Ureter (tissue), 1 donor: ENCODE results near the gene P2RY2. TPM values are rescaled to one million over a fixed set of nuclear protein-coding genes. Genes with fewer than 3 reads are reported as not detected.

ENCODE experiments used
- DNase-seq: peaks from one replicate; pipeline ENCODE4 v3.0.0-alpha.2; 2020; ENCODE audit warnings: low spot score
- total RNA-seq: library from RNA; stranded (reverse); gene quantifications from one replicate; pipeline ENCODE4 v1.2.4, GENCODE V29; 2023
- donor health status: DM: yes; HTN: yes; CAD: no.

The P2RY2 gene
- total RNA-seq, 1 donor from 2014 or later: 20.2 TPM

GRCh38 chr11:73204711-73205121 lies 13.4 kb upstream of the P2RY2 start:
- no peak for DNase-seq

GRCh38 chr11:73205661-73206343 lies 12.3 kb upstream of the P2RY2 start:
- no peak for DNase-seq

DNA sequence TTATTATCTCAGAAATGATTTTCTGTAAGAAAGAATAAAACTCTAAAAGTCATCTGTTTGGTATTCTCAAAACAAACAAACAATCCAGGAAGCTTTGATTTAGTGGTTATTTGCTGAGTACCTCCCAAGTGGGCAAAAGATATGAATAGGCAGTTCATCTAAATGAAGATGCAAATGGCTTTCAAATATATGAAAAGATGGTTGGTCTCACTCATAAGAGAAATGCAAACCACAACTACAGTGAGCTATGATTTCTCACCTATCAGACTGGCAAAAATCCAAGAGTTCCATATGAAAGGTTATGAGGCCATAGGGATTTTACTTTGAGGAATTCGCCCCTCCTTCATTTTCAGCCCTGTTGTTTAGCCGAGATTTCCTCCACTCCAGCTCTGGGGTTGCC lies 11.3 kb upstream of the P2RY2 start:
- DNase-seq: no peak

- no peak for DNase-seq
Measured at GRCh38 chr11:73209892-73210291, 8.2 kb upstream of the P2RY2 start.

DNA sequence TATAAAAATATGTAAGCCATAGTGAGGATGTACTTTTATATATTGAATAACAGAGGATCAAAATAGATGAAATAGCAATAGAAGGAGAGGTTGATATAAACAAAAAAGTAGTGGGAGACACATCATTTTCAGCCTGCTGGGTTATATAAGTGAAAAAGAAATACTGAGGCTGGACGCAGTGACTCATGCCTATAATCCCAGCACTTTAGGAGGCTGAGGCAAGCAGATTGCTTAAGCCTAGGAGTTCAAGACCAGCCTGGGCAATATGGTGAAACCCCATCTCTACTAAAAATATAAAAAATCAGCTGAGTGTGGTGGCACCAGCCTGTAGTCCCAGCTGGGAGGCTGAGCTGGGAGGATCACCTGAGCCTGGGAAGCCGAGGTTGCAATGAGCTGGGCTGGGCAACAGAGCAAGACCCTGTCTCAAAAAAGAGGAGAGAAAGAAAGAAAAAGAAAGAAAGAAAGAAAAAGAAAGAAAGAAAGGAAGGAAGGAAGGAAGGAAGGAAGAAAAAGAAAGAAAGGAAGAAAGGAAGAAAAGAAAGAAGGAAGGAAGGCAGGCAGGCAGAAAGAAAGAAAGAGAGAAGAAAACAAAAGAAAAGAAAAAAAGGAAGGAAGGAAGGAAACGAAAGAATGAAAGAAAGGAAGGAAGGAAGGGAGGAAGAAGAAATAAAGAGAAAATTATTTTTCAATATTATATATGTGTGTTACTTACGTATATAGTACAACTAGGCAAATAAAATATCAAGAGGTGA lies 7.0 kb upstream of the P2RY2 start:
- DNase-seq: no peak

GRCh38 chr11:73213196-73214143 lies 4.6 kb upstream of the P2RY2 start:
- no peak for DNase-seq

- no peak for DNase-seq
Measured at GRCh38 chr11:73215191-73216134, 2.6 kb upstream of the P2RY2 start.

DNA sequence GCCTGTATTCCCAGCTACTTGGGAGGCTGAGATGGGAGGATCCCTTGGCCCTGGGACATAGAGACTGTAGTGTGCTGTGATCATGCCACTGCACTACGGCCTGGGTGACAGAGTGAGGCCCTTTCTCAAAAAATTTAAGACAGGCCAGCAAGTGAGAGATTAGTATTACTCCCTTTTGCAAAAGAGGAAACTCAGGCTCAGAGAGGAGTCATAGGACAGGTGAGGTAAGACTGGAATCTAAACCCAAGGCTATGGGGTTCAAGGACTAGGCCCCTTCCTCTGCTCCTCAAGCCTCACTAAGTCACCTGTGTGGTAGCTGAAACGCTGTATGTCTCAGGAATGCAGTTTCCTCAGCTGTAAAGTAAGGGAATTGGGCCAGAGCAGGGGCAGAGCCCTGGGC lies 1.6 kb upstream of the P2RY2 start:
- DNase-seq: no peak

GRCh38 chr11:73217131-73217809 lies 811 bp upstream of the P2RY2 start:
- no peak for DNase-seq

- no peak for DNase-seq
Measured at GRCh38 chr11:73217810-73218105, 323 bp upstream of the P2RY2 start.

DNA sequence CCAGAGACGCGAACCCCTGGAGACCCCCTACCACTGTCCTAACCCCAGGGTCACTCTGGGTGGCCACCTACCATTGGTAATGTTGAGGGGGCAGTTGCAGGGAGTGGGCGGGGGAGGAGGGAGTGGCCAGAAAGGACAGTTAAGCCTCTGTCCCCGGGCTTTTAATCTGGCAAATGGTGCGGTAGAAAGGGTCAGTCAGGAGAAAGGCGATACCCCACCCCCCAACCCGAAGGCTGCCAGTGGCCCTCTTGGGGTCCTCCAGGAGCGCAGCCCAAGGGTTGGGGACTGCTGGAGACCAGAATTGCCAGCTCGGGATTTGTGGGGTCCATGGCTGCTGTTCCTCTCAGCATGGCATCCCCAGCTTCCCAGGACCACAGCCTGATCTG lies 742 bp downstream of the P2RY2 start:
- DNase-seq: no peak

- DNase-seq: no peak
Measured at GRCh38 chr11:73219396-73220285, 1.6 kb downstream of the P2RY2 start.

- DNase-seq: no peak
Measured at GRCh38 chr11:73221451-73221850, 3.4 kb downstream of the P2RY2 start.

GRCh38 chr11:73221996-73222395 lies 3.9 kb downstream of the P2RY2 start:
- DNase-seq: no peak

DNA sequence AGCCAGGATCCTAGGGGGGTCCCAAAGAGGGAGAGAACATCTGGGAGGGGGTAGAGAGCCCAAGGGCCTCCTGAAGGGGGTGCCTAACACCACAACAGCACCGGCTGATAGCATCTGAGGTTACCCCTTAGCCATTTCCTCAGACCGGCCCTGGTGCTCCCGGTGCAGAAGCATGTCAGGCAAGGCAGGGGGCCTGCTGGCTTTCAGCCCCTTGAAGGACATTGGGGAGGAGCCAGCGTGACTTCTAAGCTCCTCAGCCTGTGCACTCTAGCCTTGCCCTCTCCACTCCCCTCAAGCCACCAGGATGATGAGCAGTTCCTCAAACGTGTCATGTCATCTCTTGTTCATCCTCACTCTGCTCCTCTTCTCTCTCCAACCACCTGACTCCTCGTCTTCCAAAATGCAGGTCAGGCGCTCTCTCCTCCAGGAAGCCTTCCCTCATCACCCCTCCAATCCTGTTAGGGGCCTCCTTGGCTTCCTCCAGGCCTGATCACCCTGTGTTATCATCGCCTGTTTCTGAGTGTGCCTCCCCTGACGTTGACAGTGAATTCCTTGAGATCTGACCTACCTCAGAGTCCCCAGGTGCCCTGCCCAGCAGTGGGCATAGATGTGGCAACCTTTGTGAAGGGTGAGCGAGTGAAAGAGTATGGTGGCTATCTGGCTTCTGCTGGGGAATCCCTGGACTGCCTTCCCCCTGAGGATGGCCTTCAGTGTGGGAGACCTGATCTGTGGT lies 6.1 kb downstream of the P2RY2 start:
- no peak for DNase-seq

GRCh38 chr11:73225001-73225686 lies 7.1 kb downstream of the P2RY2 start:
- no peak for DNase-seq

- no peak for DNase-seq
Measured at GRCh38 chr11:73225851-73226250, 7.8 kb downstream of the P2RY2 start.

- no peak for DNase-seq
Measured at GRCh38 chr11:73226297-73227006, 8.4 kb downstream of the P2RY2 start.
